Chondrocyte (in vitro differentiated cells): ENCODE data around the gene FAM13A. TPM values are rescaled to one million over a fixed set of nuclear protein-coding genes. Genes with fewer than 3 reads are reported as not detected.

Experiments
- DNase-seq: peaks from one replicate; pipeline ENCODE4 v3.0.0; 2021; ENCODE audit warnings: mixed read lengths, low spot score
- H3K27ac Mint-ChIP-seq: one replicate; pipeline ENCODE4 v1.8.0; 2021; ENCODE audit warnings: mild to moderate bottlenecking, moderate library complexity, mixed read lengths; ENCODE audit not compliant: unreplicated experiment
- H3K27me3 Mint-ChIP-seq: 2 replicates; pipeline ENCODE4 v1.8.0; 2021; ENCODE audit warnings: low read depth, mixed read lengths
- H3K36me3 Mint-ChIP-seq: 2 replicates; pipeline ENCODE4 v1.8.0; 2021; ENCODE audit warnings: low read depth, mixed read lengths
- H3K4me1 Mint-ChIP-seq: 2 replicates; pipeline ENCODE4 v1.8.0; 2021; ENCODE audit warnings: low read depth, mild to moderate bottlenecking, mixed read lengths
- H3K4me3 Mint-ChIP-seq: one replicate; pipeline ENCODE4 v1.8.0; 2021; ENCODE audit warnings: mild to moderate bottlenecking, moderate library complexity, mixed read lengths; ENCODE audit not compliant: unreplicated experiment
- H3K9me3 Mint-ChIP-seq: 2 replicates; pipeline ENCODE4 v1.8.0; 2021; ENCODE audit warnings: low read depth, mixed read lengths
- total RNA-seq: library from RNA; stranded (reverse); gene quantifications from 3 replicates; pipeline ENCODE4 v1.2.1, GENCODE V29; 2021
- TF ChIP-seq, protein P1 (sequence below): fragments of 200-600 bp; sonication (generic); IDR thresholded peaks from 2 replicates; pipeline ENCODE4 v1.5.0; 2021; ENCODE audit warnings: antibody characterized with exemption, mild to moderate bottlenecking, moderate library complexity

Gene FAM13A
- total RNA-seq, 1 donor from 2014 or later = 10.5 TPM

DNA sequence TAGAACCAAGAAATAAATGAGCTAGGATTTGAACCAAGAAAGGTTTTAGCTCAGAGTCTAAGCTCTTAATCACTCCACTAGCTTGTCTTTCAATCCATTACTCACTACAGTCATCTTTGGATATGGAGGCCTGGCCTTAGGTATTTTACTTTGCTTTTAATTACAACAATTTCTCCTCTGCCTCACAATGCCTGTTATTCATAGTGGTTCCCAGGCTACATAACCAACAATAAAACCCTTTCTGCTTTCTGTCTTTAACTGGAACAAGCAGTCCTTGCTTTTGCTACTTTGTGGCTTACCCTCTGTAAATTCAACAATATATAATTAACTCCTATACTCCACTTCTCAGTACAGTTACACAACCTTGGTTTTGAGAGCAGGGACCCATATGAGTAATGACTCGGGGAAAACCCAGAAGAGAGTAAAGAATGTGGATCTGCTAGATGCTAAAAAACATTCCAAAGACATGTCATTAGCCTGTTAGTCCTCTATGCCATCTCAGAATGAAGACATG, 264.7 kb downstream of the FAM13A start:
- Mint-ChIP-seq H3K4me1 (peaks cover 25% of the 10 kb centered on the region), H3K36me3 (peaks cover 6% of the 10 kb centered on the region), H3K4me3 (no peak overlapping the region), H3K27ac (peak overlapping the region; percentile 83), H3K27me3 (no peaks in the 10 kb centered on the region), H3K9me3 (peaks cover 7% of the 10 kb centered on the region)
- DNase-seq = no peak
- TF ChIP-seq, protein P1, sequence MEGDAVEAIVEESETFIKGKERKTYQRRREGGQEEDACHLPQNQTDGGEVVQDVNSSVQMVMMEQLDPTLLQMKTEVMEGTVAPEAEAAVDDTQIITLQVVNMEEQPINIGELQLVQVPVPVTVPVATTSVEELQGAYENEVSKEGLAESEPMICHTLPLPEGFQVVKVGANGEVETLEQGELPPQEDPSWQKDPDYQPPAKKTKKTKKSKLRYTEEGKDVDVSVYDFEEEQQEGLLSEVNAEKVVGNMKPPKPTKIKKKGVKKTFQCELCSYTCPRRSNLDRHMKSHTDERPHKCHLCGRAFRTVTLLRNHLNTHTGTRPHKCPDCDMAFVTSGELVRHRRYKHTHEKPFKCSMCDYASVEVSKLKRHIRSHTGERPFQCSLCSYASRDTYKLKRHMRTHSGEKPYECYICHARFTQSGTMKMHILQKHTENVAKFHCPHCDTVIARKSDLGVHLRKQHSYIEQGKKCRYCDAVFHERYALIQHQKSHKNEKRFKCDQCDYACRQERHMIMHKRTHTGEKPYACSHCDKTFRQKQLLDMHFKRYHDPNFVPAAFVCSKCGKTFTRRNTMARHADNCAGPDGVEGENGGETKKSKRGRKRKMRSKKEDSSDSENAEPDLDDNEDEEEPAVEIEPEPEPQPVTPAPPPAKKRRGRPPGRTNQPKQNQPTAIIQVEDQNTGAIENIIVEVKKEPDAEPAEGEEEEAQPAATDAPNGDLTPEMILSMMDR = no peak

DNA sequence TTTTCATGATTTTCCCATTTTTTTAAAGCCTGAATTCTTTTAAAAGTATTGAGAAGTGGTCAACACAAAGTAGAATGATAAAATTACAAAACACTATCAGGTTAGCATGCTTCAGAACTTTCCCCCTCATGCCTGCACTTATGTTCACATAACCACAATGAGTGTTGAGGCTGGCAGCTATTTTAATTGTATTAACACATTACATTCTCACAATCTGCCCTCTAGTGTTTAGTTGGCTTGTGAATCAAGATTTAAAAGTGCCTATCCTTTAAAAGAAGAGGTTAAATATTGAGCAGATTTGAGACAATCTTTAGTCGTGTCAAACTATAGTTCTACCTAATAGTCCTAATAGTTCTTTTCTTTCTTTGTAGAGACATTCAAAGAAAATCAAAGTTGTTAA, 265.7 kb downstream of the FAM13A start:
- peaks cover 6% of the 10 kb centered on the region for H3K36me3 Mint-ChIP-seq
- no peak for DNase-seq
- H3K9me3 Mint-ChIP-seq = no peaks in the 10 kb centered on the region
- H3K27me3 Mint-ChIP-seq = no peaks in the 10 kb centered on the region
- H3K4me3 Mint-ChIP-seq = no peak overlapping the region
- peaks cover 25% of the 10 kb centered on the region for H3K4me1 Mint-ChIP-seq
- TF ChIP-seq, protein P1 = peak; percentile 74
- H3K27ac Mint-ChIP-seq = no peak overlapping the region

DNA sequence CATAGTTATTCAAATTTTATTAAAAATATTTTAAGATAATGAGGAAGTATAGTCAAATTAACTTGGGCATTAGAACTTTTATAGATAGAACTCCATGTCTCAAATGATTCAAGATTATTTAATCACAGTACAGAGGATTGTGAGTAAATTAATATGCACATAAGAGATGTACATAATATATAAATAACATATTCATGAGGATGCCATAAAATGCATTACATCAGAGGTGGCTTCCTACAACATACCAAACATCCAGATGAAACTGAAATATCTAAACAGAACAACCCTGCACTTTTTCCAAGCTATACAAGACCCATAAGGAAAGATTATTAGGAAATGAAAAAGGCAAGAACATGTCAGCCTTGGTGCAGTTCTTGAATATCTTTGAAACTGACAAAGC, 268.1 kb downstream of the FAM13A start:
- DNase-seq = no peak
- Mint-ChIP-seq H3K9me3 (no peaks in the 10 kb centered on the region), H3K27ac (no peak overlapping the region), H3K27me3 (no peaks in the 10 kb centered on the region), H3K4me1 (peaks cover 25% of the 10 kb centered on the region), H3K36me3 (peaks cover 19% of the 10 kb centered on the region), H3K4me3 (no peak overlapping the region)
- TF ChIP-seq, protein P1 = no peak

DNA sequence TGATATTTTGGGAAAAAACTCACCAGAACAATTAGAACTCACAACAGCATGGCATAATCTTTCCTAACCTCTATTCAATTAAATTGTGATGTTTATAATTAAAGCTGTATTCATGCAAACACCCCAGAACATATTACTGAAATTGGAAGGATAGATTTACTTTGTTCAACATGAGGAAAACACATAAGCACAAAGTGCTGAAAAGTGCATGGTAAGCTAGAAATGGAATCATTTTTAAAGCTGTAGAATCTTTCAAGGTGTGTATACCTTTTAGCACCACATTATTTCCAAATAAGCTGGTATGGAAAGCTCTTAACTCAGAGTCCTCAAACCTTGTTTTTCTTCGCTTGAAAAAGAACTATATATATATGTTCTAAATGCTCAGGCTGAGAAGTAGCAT, 268.6 kb downstream of the FAM13A start:
- peaks cover 20% of the 10 kb centered on the region for H3K4me1 Mint-ChIP-seq
- no peak overlapping the region for H3K4me3 Mint-ChIP-seq
- no peak overlapping the region for H3K27ac Mint-ChIP-seq
- H3K9me3 Mint-ChIP-seq = no peaks in the 10 kb centered on the region
- TF ChIP-seq, protein P1 = no peak
- no peaks in the 10 kb centered on the region for H3K27me3 Mint-ChIP-seq
- peaks cover 19% of the 10 kb centered on the region for H3K36me3 Mint-ChIP-seq
- no peak for DNase-seq

DNA sequence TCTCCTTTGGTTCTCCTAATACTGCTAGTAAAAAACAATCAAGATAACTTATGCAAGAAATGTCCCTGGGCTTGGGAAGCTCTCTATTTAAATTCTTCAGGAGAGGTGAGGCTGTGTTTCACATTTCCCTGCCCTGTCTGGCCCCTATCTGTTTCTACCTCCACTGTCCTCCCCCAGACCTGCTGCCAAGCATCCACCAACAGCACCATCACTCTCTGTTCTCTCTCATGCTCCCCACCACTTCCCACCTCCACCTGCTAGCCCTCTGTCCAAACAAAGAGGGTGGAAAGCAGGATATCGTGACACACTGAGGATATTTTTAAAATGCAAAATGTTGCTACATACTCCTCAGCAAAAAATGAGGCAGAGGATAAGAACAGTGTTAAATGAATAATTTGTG, 271.0 kb downstream of the FAM13A start:
- no peak for DNase-seq
- Mint-ChIP-seq H3K27ac (no peak overlapping the region), H3K9me3 (no peaks in the 10 kb centered on the region), H3K4me1 (no peaks in the 10 kb centered on the region), H3K27me3 (no peaks in the 10 kb centered on the region), H3K4me3 (no peak overlapping the region), H3K36me3 (peaks cover 19% of the 10 kb centered on the region)
- TF ChIP-seq, protein P1 = no peak
